Right cardiac atrium (tissue), 5 donors: ENCODE data around the gene CILP2. TPM values are rescaled to one million over a fixed set of nuclear protein-coding genes. Genes with fewer than 3 reads are reported as not detected.

Source experiments
- ATAC-seq, 2 donors: fragments of 200-7000 bp; cut with Tn5 transposase; one replicate each; pipeline versions ENCODE4 v1.8.0 to v1.9.1; 2020; ENCODE audit warnings: moderate library complexity in 2 of 2, mild to moderate bottlenecking in 1 of 2
- DNase-seq, 3 donors: peaks; one replicate each; pipeline ENCODE4 v3.0.0-alpha.2; 2020
- H3K27ac ChIP-seq: one replicate; pipeline ENCODE4 v1.5.1; 2013; ENCODE audit warnings: mild to moderate bottlenecking, low read length, control low read depth, moderate library complexity
- H3K27me3 ChIP-seq: one replicate; pipeline ENCODE4 v1.6.1; 2013; ENCODE audit not compliant: control insufficient read depth, insufficient read depth
- H3K4me1 ChIP-seq: one replicate; pipeline ENCODE4 v1.6.1; 2013; ENCODE audit warnings: low read length; ENCODE audit not compliant: control insufficient read depth, insufficient read depth
- H3K4me3 ChIP-seq: one replicate; pipeline ENCODE4 v1.5.1; 2013; ENCODE audit warnings: low read length, control low read depth
- H3K9me3 ChIP-seq: one replicate; pipeline ENCODE4 v1.6.1; 2013; ENCODE audit warnings: low read length; ENCODE audit not compliant: control insufficient read depth
- WGBS: extraction: QIAGEN DNeasy Blood & Tissue Kit; methylation state at CpG from one replicate; pipeline ENCODE4 v1.1.7; 2013; 5-methylcytosine and 5-hydroxymethylcytosine counted together
- intact Hi-C, 4 donors: fragments of 100-400 bp; cut with DNase I; formaldehyde crosslinking; loops; one replicate each; pipeline versions ENCODE4 v1.11.0 to v1.14.0; 2022 to 2023
- polyA plus RNA-seq: library from polyadenylated mRNA; stranded (reverse); fragments of 200-250 nt; gene quantifications from one replicate; pipeline ENCODE4 v1.2.3, GENCODE V29; 2013
- total RNA-seq, 4 donors: library from RNA; stranded (reverse); fragmentation: NEBNext Ultra II Directional; extraction: Animal tissue kit (Norgen Biotek cat#: 25700); gene quantifications; one replicate each; pipeline ENCODE4 v1.2.1, GENCODE V29; 2021
- donor health status: healthy with polysubstance abuse.
- donor health status: DM: no; HTN: yes; CAD: no.
- donor health status: DM: no; HTN: no; CAD: no.
- donor health status: DM: no; HTN: yes; CAD: no; lungs with severe emphysema.
- donor health status: DM: yes; HTN: yes; CAD: no.

The CILP2 gene
- total and polyA plus RNA-seq, 5 donors, result 0.05 to 0.39 (median 0.12) TPM

DNA sequence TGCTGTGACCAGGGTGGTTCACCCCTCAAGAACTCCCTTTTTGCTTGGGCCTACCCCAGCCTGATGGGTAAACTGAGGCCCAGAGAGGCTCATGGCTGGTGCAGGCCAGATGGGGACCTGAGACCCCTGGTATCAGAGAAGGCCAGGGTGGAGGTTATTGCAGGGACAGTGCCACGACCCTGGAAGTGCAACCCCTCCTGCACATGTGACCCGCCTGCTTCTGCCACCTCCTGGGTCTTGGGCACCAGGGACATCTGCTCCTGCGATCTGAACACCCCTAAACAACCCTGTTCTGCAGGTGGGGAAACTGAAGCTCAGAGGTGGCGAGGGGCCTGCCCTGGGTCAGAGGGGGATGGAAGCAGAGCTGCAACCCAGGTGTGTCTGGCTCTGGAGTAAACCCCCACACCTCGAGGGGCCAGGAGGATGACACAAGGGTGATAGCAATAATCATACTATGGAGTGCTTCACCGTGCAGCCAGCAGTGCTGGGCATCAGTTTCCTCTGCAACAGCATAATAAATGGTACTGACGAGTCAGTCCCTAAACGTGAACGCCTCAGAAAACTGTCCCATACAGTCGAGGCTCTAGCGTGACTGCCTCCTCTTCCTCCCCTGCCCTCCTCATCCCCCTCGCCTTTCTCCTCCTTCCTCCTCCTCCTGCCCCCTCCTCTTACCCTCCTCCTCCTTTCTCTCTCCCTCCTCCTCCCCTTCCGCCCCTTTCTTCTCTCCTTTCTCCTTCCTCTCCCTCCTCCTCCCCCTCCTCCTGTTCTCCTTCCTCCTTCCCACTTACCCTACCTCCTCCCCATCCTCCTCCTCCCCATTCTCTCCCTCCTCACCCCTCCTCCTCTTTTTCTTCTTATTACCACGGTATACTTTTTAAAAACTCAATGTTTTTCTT is 5.0 kb upstream of the CILP2 start:
- Histone ChIP-seq H3K27ac (no peak overlapping the region), H3K4me3 (no peak overlapping the region), H3K4me1 (no peaks in the 10 kb centered on the region), H3K9me3 (no peaks in the 10 kb centered on the region), H3K27me3 (no peaks in the 10 kb centered on the region)
- no peak for DNase-seq
- ATAC-seq, result no peak
- 70% methylated on average over 14 of the region's 14 CpGs for WGBS
- intact Hi-C loops, result loop anchor here (2.0 to 10.0 kb wide), 6 partner anchors 110 to 422 kb away; partner anchors contain the start of gene GMIP (in 3 of the 4)

GRCh38 chr19:19533841-19534240 is 4.2 kb upstream of the CILP2 start:
- DNase-seq (no peak), ATAC-seq (no peak)
- Histone ChIP-seq H3K4me3 (no peak overlapping the region), H3K27ac (no peak overlapping the region), H3K27me3 (no peaks in the 10 kb centered on the region), H3K9me3 (no peaks in the 10 kb centered on the region), H3K4me1 (no peaks in the 10 kb centered on the region)
- WGBS, result 60% methylated on average over 6 of the region's 6 CpGs
- intact Hi-C loops, result loop anchor here (2.0 to 10.0 kb wide), 6 partner anchors 109 to 421 kb away; partner anchors contain the start of gene GMIP (in 3 of the 4)

- ATAC-seq (no peak), DNase-seq (no peak)
- Histone ChIP-seq H3K27ac (no peak overlapping the region), H3K27me3 (no peaks in the 10 kb centered on the region), H3K4me1 (no peaks in the 10 kb centered on the region), H3K9me3 (no peaks in the 10 kb centered on the region), H3K4me3 (no peak overlapping the region)
- WGBS, result 83% methylated on average over 27 of the region's 27 CpGs
- intact Hi-C loops, result loop anchor here (5.0 to 10.0 kb wide), 5 partner anchors 110 to 420 kb away; partner anchors contain the start of gene GMIP (in 1 of the 4)
Observed at GRCh38 chr19:19534556-19535265, 3.4 kb upstream of the CILP2 start.

GRCh38 chr19:19535311-19536191 is 2.5 kb upstream of the CILP2 start:
- H3K27me3 ChIP-seq, result no peaks in the 10 kb centered on the region
- no peak overlapping the region for H3K27ac ChIP-seq
- H3K4me3 ChIP-seq, result no peak overlapping the region
- WGBS, result 86% methylated on average over 34 of the region's 34 CpGs
- ATAC-seq, result no peak
- DNase-seq, result peak in 2 of 3 donors; percentile 46 to 60
- intact Hi-C loops, result loop anchor here in 3 of 4 donors (10.0 kb wide), 3 partner anchors 109 to 419 kb away; partner anchors contain the start of gene GMIP (in 1 of the 3)
- no peaks in the 10 kb centered on the region for H3K9me3 ChIP-seq
- H3K4me1 ChIP-seq, result peaks cover 2% of the 10 kb centered on the region

GRCh38 chr19:19537075-19538048 is 703 bp upstream of the CILP2 start:
- Histone ChIP-seq H3K9me3 (no peaks in the 10 kb centered on the region), H3K27ac (no peak overlapping the region), H3K27me3 (no peaks in the 10 kb centered on the region), H3K4me1 (peaks cover 2% of the 10 kb centered on the region), H3K4me3 (no peak overlapping the region)
- intact Hi-C loops, result loop anchor here in 3 of 4 donors (10.0 kb wide), 3 partner anchors 107 to 417 kb away; partner anchors contain the start of gene GMIP (in 1 of the 3)
- 29% methylated on average over 59 of the region's 59 CpGs for WGBS
- DNase-seq (peak in 1 of 3 donors; percentile 49), ATAC-seq (no peak)

GRCh38 chr19:19538785-19539166 is 711 bp downstream of the CILP2 start:
- Histone ChIP-seq H3K27me3 (no peaks in the 10 kb centered on the region), H3K4me1 (peaks cover 2% of the 10 kb centered on the region), H3K27ac (no peak overlapping the region), H3K9me3 (no peaks in the 10 kb centered on the region), H3K4me3 (no peak overlapping the region)
- intact Hi-C loops, result loop anchor here in 3 of 4 donors (10.0 kb wide), 3 partner anchors 106 to 416 kb away; partner anchors contain the start of gene GMIP (in 1 of the 3)
- DNase-seq (peak in 1 of 3 donors; percentile 54), ATAC-seq (peak in 1 of 2 donors; percentile 17)
- 24% methylated on average over 7 of the region's 7 CpGs for WGBS

- H3K4me3 ChIP-seq, result no peak overlapping the region
- H3K4me1 ChIP-seq, result peaks cover 2% of the 10 kb centered on the region
- no peaks in the 10 kb centered on the region for H3K9me3 ChIP-seq
- 35% methylated on average over 19 of the region's 19 CpGs for WGBS
- DNase-seq (peak in 1 of 3 donors; percentile 57), ATAC-seq (no peak)
- intact Hi-C loops, result loop anchor here in 3 of 4 donors (10.0 kb wide), 3 partner anchors 105 to 415 kb away; partner anchors contain the start of gene GMIP (in 1 of the 3)
- H3K27ac ChIP-seq, result no peak overlapping the region
- no peaks in the 10 kb centered on the region for H3K27me3 ChIP-seq
Observed at GRCh38 chr19:19539698-19540063, 1.6 kb downstream of the CILP2 start.

GRCh38 chr19:19540064-19540714 is 2.1 kb downstream of the CILP2 start:
- no peaks in the 10 kb centered on the region for H3K9me3 ChIP-seq
- peak; percentile 82 to 90 (median 88) for DNase-seq
- no peaks in the 10 kb centered on the region for H3K27me3 ChIP-seq
- peaks cover 2% of the 10 kb centered on the region for H3K4me1 ChIP-seq
- peak overlapping the region; percentile 8 for H3K4me3 ChIP-seq
- 10% methylated on average over 74 of the region's 74 CpGs for WGBS
- no peak overlapping the region for H3K27ac ChIP-seq
- intact Hi-C loops, result no loop called here
- peak; percentile 20 to 41 for ATAC-seq
